GM12864 (cell line): ENCODE measurements around the gene CNOT2.
"Not testable (repeated sequence)": the region's sequence is repeated elsewhere in the genome, so short reads cannot be mapped to it uniquely, and the experiment has no call there.

ENCODE experiments used
- DNase-seq: peaks from one replicate; pipeline ENCODE4 v3.0.0-alpha.2; 2011; ENCODE audit warnings: low read depth
- H3K4me3 ChIP-seq: 2 replicates; pipeline ENCODE4 v1.5.1; 2011; ENCODE audit warnings: mild to moderate bottlenecking, low read depth, low read length, control low read depth
- CTCF ChIP-seq: IDR thresholded peaks from 2 replicates; pipeline ENCODE4 v1.5.1; 2011; ENCODE audit warnings: low read depth, mild to moderate bottlenecking, moderate library complexity, low read length, control low read depth, inconsistent platforms; ENCODE audit errors: missing control alignments

Gene CNOT2

GRCh38 chr12:70292017-70292776, 49.0 kb downstream of the CNOT2 start:
- DNase-seq: no peak
- TF ChIP-seq CTCF: no peak
- no peak overlapping the region for H3K4me3 ChIP-seq

GRCh38 chr12:70304684-70305555, 61.7 kb downstream of the CNOT2 start:
- not testable (repeated sequence) for DNase-seq, H3K4me3 ChIP-seq

DNA sequence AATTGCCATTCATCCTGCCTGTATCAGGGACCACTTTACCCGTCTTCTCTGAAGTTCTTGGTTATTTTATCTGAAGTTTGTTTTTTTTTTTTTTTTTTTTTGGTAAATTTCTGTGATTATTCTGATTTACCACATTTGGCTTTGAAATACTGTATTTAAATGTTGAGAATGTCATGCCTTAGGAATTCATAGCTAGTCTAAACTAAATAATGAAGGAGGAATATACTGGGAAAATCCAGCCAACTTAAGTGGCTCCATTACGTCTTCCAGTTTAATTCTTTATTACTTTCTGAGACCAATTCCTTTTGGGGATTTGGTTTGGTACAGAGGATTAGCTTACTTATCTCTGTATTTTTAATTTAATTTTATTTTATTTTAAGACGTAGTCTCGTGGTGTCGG, 62.6 kb downstream of the CNOT2 start:
- TF ChIP-seq CTCF: no peak
- H3K4me3 ChIP-seq: no peak overlapping the region
- no peak for DNase-seq

- TF ChIP-seq CTCF: no peak
- H3K4me3 ChIP-seq: no peak overlapping the region
- DNase-seq: no peak
These were observed 63.4 kb downstream of the CNOT2 start for GRCh38 chr12:70306676-70307075.

GRCh38 chr12:70307868-70308267, 64.6 kb downstream of the CNOT2 start:
- TF ChIP-seq CTCF: no peak
- no peak for DNase-seq
- H3K4me3 ChIP-seq: no peak overlapping the region

DNA sequence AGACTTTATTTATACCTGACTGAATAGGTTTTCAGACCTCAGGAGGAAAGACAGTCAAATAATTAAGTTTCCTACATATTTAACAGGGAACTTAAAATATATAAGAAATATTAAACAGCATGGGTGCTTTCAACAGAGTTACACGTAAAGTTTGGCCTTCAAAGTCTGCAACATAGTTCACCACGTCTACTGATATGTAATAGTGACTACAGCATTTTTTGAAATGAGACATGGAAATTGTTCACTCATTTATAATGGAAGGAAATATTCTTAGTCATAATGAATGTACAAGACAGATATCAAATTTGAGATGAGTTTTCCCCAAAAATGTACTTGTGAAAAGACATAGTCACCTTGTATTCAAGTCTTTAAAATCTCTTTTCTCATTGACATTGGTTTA, 66.1 kb downstream of the CNOT2 start:
- TF ChIP-seq CTCF: no peak
- DNase-seq: no peak
- no peak overlapping the region for H3K4me3 ChIP-seq

GRCh38 chr12:70314145-70314544, 70.9 kb downstream of the CNOT2 start:
- DNase-seq: no peak
- H3K4me3 ChIP-seq: no peak overlapping the region
- no peak for TF ChIP-seq CTCF
